Astrocyte (in vitro differentiated cells and primary cell): ENCODE measurements around the gene ECM1. TPM values are rescaled to one million over a fixed set of nuclear protein-coding genes. Genes with fewer than 3 reads are reported as not detected.

ENCODE experiments used
- DNase-seq: peaks from one replicate; pipeline ENCODE4 v3.0.0-alpha.2; 2010; ENCODE audit warnings: low read depth
- FAIRE-seq: peaks from 2 replicates; lab custom pipeline; 2011; peaks lifted over from hg19 to GRCh38; lab: Jason Lieb, UNC
- H2AFZ ChIP-seq: 2 replicates; pipeline ENCODE4 v1.6.0; 2012; ENCODE audit warnings: low read depth, low read length, inconsistent platforms
- H3K27ac ChIP-seq: 2 replicates; pipeline ENCODE4 v1.5.1; 2011; ENCODE audit warnings: low read depth, low read length, inconsistent platforms
- H3K27me3 ChIP-seq: 2 replicates; pipeline ENCODE4 v1.6.0; 2011; ENCODE audit warnings: low read length, inconsistent platforms; ENCODE audit not compliant: insufficient read depth
- H3K36me3 ChIP-seq: 2 replicates; pipeline ENCODE4 v1.5.1; 2011; ENCODE audit warnings: low read length, inconsistent platforms; ENCODE audit not compliant: insufficient read depth
- H3K4me1 ChIP-seq: 2 replicates; pipeline ENCODE4 v1.5.1; 2011; ENCODE audit warnings: low read length, inconsistent platforms; ENCODE audit not compliant: insufficient read depth
- H3K4me2 ChIP-seq: 2 replicates; pipeline ENCODE4 v1.6.0; 2012; ENCODE audit warnings: low read length, inconsistent platforms
- H3K4me3 ChIP-seq: 2 replicates; pipeline ENCODE4 v1.5.1; 2011; ENCODE audit warnings: low read depth, mild to moderate bottlenecking, low read length, inconsistent platforms; ENCODE audit not compliant: insufficient read depth
- H3K79me2 ChIP-seq: 2 replicates; pipeline ENCODE4 v1.6.0; 2012; ENCODE audit warnings: mild to moderate bottlenecking, low read length, inconsistent platforms; ENCODE audit not compliant: insufficient read depth
- H3K9ac ChIP-seq: 2 replicates; pipeline ENCODE4 v1.6.0; 2012; ENCODE audit warnings: mild to moderate bottlenecking, low read length, inconsistent platforms
- H3K9me3 ChIP-seq: 2 replicates; pipeline ENCODE4 v1.5.1; 2012; ENCODE audit warnings: low read depth, mild to moderate bottlenecking, low read length, inconsistent platforms; ENCODE audit not compliant: insufficient read depth
- H4K20me1 ChIP-seq: 2 replicates; pipeline ENCODE4 v1.6.0; 2012; ENCODE audit warnings: low read length, inconsistent platforms; ENCODE audit not compliant: insufficient read depth
- H3K27ac Mint-ChIP-seq: one replicate; pipeline ENCODE4 v1.8.0; 2021; ENCODE audit warnings: mild to moderate bottlenecking, mixed read lengths; ENCODE audit not compliant: unreplicated experiment
- H3K27me3 Mint-ChIP-seq: one replicate; pipeline ENCODE4 v1.8.0; 2021; ENCODE audit warnings: low read depth, mixed read lengths; ENCODE audit not compliant: unreplicated experiment
- H3K36me3 Mint-ChIP-seq: one replicate; pipeline ENCODE4 v1.8.0; 2021; ENCODE audit warnings: low read depth, mixed read lengths; ENCODE audit not compliant: unreplicated experiment
- H3K4me1 Mint-ChIP-seq: one replicate; pipeline ENCODE4 v1.8.0; 2021; ENCODE audit warnings: low read depth, mixed read lengths; ENCODE audit not compliant: unreplicated experiment
- H3K4me3 Mint-ChIP-seq: one replicate; pipeline ENCODE4 v1.8.0; 2021; ENCODE audit warnings: mild to moderate bottlenecking, moderate library complexity, mixed read lengths; ENCODE audit not compliant: unreplicated experiment
- H3K9me3 Mint-ChIP-seq: one replicate; pipeline ENCODE4 v1.8.0; 2021; ENCODE audit warnings: mild to moderate bottlenecking, mixed read lengths; ENCODE audit not compliant: unreplicated experiment
- EZH2 ChIP-seq: IDR thresholded peaks from 2 replicates; pipeline ENCODE4 v1.6.1; 2012; ENCODE audit warnings: mild to moderate bottlenecking, low read length, inconsistent platforms; ENCODE audit not compliant: insufficient read depth
- total RNA-seq: library from RNA; stranded (reverse); gene quantifications from 2 replicates; pipeline ENCODE4 v1.2.1, GENCODE V29; 2021
- TF ChIP-seq, protein P1 (sequence below): IDR thresholded peaks from 2 replicates; pipeline ENCODE4 v1.5.1; 2011; ENCODE audit warnings: low read depth, mild to moderate bottlenecking, inconsistent platforms, low read length, moderate library complexity; ENCODE audit not compliant: insufficient read depth

ECM1 gene
- total RNA-seq, 1 donor from 2014 or later = 26.0 TPM

DNA sequence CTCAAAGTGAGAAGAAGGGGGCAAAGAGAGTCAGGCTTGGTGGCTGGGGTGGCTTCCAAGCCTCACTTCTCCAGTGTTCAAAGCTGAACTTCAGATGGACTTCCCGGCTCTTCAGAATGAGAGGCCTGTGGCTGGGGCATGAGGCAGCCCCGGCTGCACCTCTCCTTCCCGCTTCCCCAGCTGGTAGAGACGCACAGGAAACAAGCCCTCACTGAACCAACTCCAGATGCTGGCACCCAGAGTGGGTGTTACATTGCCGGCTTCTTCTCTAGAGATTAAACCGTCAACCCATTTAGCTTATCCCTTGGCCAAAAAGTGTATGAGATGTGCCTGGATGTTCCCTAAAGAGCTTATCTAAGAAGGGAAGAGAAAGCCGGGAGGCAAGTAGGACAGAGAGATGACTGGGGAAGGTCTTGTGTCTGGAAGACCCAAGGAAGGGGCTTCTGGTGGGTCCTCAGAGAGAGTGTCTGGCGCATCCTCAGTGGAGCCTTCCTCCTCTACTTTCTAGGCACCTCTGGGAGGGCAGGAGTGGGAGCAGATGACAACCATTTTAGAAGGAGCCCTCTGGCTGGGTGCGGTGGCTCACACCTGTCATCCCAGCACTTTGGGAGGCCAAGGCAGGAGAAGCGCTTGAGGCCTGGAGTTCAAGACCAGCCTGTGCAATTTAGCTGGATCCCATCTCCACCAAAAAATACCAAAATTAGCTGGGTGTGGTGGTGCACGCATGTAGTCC is 43.3 kb downstream of the ECM1 start:
- no peak overlapping the region for H3K9ac ChIP-seq
- H3K36me3 Mint-ChIP-seq = no peaks in the 10 kb centered on the region
- H3K4me1 Mint-ChIP-seq = peaks cover 14% of the 10 kb centered on the region
- H3K9me3 Mint-ChIP-seq = no peaks in the 10 kb centered on the region
- no peak overlapping the region for H3K4me3 ChIP-seq
- H2AFZ ChIP-seq = no peak overlapping the region
- H3K27me3 Mint-ChIP-seq = no peaks in the 10 kb centered on the region
- no peak overlapping the region for H3K4me3 Mint-ChIP-seq
- H3K79me2 ChIP-seq = no peaks in the 10 kb centered on the region
- H3K27ac Mint-ChIP-seq = no peak overlapping the region
- H3K27me3 ChIP-seq = no peaks in the 10 kb centered on the region
- no peak overlapping the region for H3K27ac ChIP-seq
- peaks cover 14% of the 10 kb centered on the region for H3K4me1 ChIP-seq
- H3K36me3 ChIP-seq = no peaks in the 10 kb centered on the region
- no peaks in the 10 kb centered on the region for H3K9me3 ChIP-seq
- no peak for FAIRE-seq
- no peak for DNase-seq
- no peak overlapping the region for H3K4me2 ChIP-seq
- TF ChIP-seq EZH2 = no peak
- TF ChIP-seq, protein P1, sequence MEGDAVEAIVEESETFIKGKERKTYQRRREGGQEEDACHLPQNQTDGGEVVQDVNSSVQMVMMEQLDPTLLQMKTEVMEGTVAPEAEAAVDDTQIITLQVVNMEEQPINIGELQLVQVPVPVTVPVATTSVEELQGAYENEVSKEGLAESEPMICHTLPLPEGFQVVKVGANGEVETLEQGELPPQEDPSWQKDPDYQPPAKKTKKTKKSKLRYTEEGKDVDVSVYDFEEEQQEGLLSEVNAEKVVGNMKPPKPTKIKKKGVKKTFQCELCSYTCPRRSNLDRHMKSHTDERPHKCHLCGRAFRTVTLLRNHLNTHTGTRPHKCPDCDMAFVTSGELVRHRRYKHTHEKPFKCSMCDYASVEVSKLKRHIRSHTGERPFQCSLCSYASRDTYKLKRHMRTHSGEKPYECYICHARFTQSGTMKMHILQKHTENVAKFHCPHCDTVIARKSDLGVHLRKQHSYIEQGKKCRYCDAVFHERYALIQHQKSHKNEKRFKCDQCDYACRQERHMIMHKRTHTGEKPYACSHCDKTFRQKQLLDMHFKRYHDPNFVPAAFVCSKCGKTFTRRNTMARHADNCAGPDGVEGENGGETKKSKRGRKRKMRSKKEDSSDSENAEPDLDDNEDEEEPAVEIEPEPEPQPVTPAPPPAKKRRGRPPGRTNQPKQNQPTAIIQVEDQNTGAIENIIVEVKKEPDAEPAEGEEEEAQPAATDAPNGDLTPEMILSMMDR = no peak
- H4K20me1 ChIP-seq = peaks cover 6% of the 10 kb centered on the region

DNA sequence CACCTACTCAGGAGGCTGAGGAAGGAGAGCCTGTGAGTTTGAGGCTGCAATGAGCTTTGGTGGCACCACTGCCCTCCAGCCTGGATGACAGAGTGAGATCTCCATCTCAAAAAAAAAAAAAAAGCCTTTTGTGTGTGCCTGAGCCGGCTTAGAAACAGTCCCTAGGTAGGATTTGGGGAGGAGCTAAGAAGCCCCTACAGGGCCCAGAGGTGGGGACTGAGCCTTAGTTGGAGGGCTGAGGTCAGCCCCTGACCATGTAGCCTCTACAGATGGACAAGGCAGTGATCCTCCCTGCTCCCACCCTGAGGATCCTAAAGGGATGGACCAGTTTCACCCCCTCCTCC is 43.8 kb downstream of the ECM1 start:
- Histone ChIP-seq H3K4me3 (no peak overlapping the region), H3K79me2 (no peaks in the 10 kb centered on the region), H4K20me1 (peaks cover 6% of the 10 kb centered on the region), H2AFZ (no peak overlapping the region), H3K27me3 (no peaks in the 10 kb centered on the region), H3K27ac (no peak overlapping the region), H3K4me1 (peaks cover 14% of the 10 kb centered on the region), H3K9me3 (no peaks in the 10 kb centered on the region), H3K4me2 (peak overlapping the region; percentile 67), H3K9ac (no peak overlapping the region), H3K36me3 (no peaks in the 10 kb centered on the region)
- no peak for DNase-seq
- H3K27me3 Mint-ChIP-seq = no peaks in the 10 kb centered on the region
- FAIRE-seq = no peak
- no peak overlapping the region for H3K4me3 Mint-ChIP-seq
- no peaks in the 10 kb centered on the region for H3K36me3 Mint-ChIP-seq
- H3K9me3 Mint-ChIP-seq = no peaks in the 10 kb centered on the region
- H3K27ac Mint-ChIP-seq = no peak overlapping the region
- H3K4me1 Mint-ChIP-seq = peaks cover 14% of the 10 kb centered on the region
- no peak for TF ChIP-seq EZH2
- TF ChIP-seq, protein P1 = no peak

DNA sequence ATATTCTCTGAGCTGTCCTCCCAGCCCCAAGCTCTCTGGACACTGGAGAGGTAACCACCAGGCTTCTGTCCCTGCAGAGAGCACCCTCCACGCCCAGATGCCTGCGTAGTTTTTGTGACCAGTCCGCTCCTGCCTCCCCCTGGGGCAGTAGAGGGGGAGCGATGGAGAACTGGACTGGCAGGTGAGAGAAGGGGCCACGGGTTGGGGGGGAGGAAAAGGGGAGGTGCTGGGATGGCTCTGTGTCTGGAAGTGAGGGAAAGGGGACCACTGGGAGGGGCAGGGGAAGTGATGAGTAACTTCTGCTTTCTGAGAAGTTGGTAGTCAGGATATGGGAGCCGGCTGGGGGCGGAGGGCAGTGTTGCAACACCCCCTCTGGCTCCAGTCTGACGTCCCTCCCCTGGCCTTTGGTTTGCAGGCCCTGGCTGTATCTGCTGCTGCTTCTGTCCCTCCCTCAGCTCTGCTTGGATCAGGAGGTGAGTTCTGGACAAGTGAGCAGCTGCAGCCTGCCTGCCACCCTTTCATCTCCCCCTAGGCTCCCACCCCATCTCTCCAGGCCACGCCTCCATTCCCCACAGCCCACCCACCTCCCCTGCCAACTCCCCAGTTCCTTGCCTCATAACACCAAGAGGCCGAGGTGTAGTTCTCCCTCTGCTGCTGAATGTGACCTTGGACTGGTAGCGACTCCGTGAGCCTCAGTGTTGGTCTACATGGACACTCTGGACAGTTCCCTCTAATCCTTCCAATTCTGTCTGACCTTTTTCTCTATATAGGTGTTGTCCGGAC is 44.4 kb downstream of the ECM1 start:
- peak overlapping the region; percentile 50 for H3K9ac ChIP-seq
- H3K27ac ChIP-seq = no peak overlapping the region
- TF ChIP-seq, protein P1 = no peak
- no peak for TF ChIP-seq EZH2
- no peak overlapping the region for H2AFZ ChIP-seq
- Mint-ChIP-seq H3K27me3 (no peaks in the 10 kb centered on the region), H3K9me3 (no peaks in the 10 kb centered on the region), H3K4me3 (no peak overlapping the region), H3K36me3 (no peaks in the 10 kb centered on the region), H3K27ac (peak overlapping the region; percentile 62), H3K4me1 (peaks cover 14% of the 10 kb centered on the region)
- no peaks in the 10 kb centered on the region for H3K9me3 ChIP-seq
- H4K20me1 ChIP-seq = peaks cover 6% of the 10 kb centered on the region
- peaks cover 14% of the 10 kb centered on the region for H3K4me1 ChIP-seq
- no peaks in the 10 kb centered on the region for H3K79me2 ChIP-seq
- peak overlapping the region; percentile 67 for H3K4me2 ChIP-seq
- no peaks in the 10 kb centered on the region for H3K36me3 ChIP-seq
- H3K4me3 ChIP-seq = no peak overlapping the region
- no peaks in the 10 kb centered on the region for H3K27me3 ChIP-seq
- FAIRE-seq = no peak
- peak; percentile 81 for DNase-seq
